Kidney (tissue), 14 donors: ENCODE measurements around the gene MTR. TPM values are rescaled to one million over a fixed set of nuclear protein-coding genes. Genes with fewer than 3 reads are reported as not detected.
A peak's percentile ranks its signal among the peaks of the same experiment; 100 is the strongest.

ENCODE experiments used
- DNase-seq, 5 donors: peaks; one replicate each; pipeline ENCODE4 v3.0.0-alpha.2; 2013 to 2020
- FAIRE-seq: peaks from 2 replicates; lab custom pipeline; 2012; peaks lifted over from hg19 to GRCh38; lab: Jason Lieb, UNC
- H3K27ac ChIP-seq, 2 donors: one replicate each; pipeline ENCODE4 v1.7.0; 2013; ENCODE audit warnings: low read depth in 2 of 2, low read length in 2 of 2, inconsistent platforms in 1 of 2
- H3K27me3 ChIP-seq: one replicate; pipeline ENCODE4 v1.7.1; 2013; ENCODE audit warnings: low read length, inconsistent platforms; ENCODE audit not compliant: control insufficient read depth, insufficient read depth
- H3K36me3 ChIP-seq, 3 donors: one replicate each; pipeline versions ENCODE4 v1.7.0 to v1.7.1; 2013; ENCODE audit warnings: low read length in 3 of 3, control low read depth in 1 of 3, inconsistent platforms in 1 of 3; ENCODE audit not compliant: insufficient read depth in 3 of 3, control insufficient read depth in 2 of 3
- H3K4me1 ChIP-seq, 3 donors: one replicate each; pipeline versions ENCODE4 v1.7.0 to v1.7.1; 2013; ENCODE audit warnings: low read length in 3 of 3, inconsistent platforms in 1 of 3, low read depth in 1 of 3; ENCODE audit not compliant: control insufficient read depth in 2 of 3, insufficient read depth in 2 of 3
- H3K4me3 ChIP-seq, 3 donors: one replicate each; pipeline versions ENCODE4 v1.7.0 to v1.8.1; 2013; ENCODE audit warnings: low read length in 3 of 3, control low read depth in 1 of 3, inconsistent platforms in 1 of 3
- H3K9ac ChIP-seq, 3 donors: one replicate each; pipeline versions ENCODE4 v1.7.0 to v1.7.1; 2013; ENCODE audit warnings: low read length in 3 of 3, control low read depth in 1 of 3, inconsistent platforms in 1 of 3
- H3K9me3 ChIP-seq, 3 donors: one replicate each; pipeline versions ENCODE4 v1.7.0 to v1.7.1; 2013; ENCODE audit warnings: low read length in 3 of 3, control low read depth in 1 of 3, inconsistent platforms in 1 of 3; ENCODE audit not compliant: control insufficient read depth in 2 of 3, insufficient read depth in 1 of 3
- CTCF ChIP-seq: IDR thresholded peaks from 3 replicates; pipeline ENCODE4 v1.5.1; 2012; ENCODE audit warnings: mild to moderate bottlenecking, moderate library complexity, borderline replicate concordance; ENCODE audit not compliant: insufficient read depth; ENCODE audit errors: extremely low read depth
- intact Hi-C: fragments of 100-400 bp; cut with DNase I; formaldehyde crosslinking; loops from one replicate; pipeline ENCODE4 v1.11.1; 2022
- polyA plus RNA-seq: library from polyadenylated mRNA; stranded (reverse); fragments of 350-450 nt; fragmentation: Illumina TruSeq; extraction: RNeasy Lipid Tissue Mini Kit (QIAGEN cat#74804); gene quantifications from one replicate; pipeline ENCODE4 v1.2.3, GENCODE V29; 2014; ENCODE audit warnings: low read depth, low replicate concordance; ENCODE audit not compliant: insufficient read depth
- total RNA-seq: library from RNA; stranded (reverse); fragmentation: NEBNext Ultra II Directional; extraction: Animal tissue kit (Norgen Biotek cat#: 25700); gene quantifications from one replicate; pipeline ENCODE4 v1.2.1, GENCODE V29; 2021
- donor health status: control.
- donor health status: control.
- donor health status: control.
- donor health status: control.
- donor health status: control.
- donor health status: DM: yes; HTN: yes; CAD: no.
- donor health status: Normal renal cell carcinoma (clear cell type).

Gene MTR
- total and polyA plus RNA-seq, 2 donors from 2014 or later = 7.6 to 61.0 TPM

- Histone ChIP-seq H3K9me3 (no peaks in the 10 kb centered on the region), H3K4me1 (peaks cover 0 to 3% (median 0%) of the 10 kb centered on the region in 3 donors), H3K36me3 (peaks cover 0 to 35% (median 17%) of the 10 kb centered on the region in 3 donors), H3K27me3 (no peaks in the 10 kb centered on the region), H3K9ac (no peak overlapping the region), H3K4me3 (no peak overlapping the region), H3K27ac (no peak overlapping the region)
- intact Hi-C loops = no loop called here
- no peak for DNase-seq
- FAIRE-seq = no peak
- no peak for TF ChIP-seq CTCF
Observed at GRCh38 chr1:236877661-236878060, 82.6 kb downstream of the MTR start.

GRCh38 chr1:236880209-236880608 lies 85.1 kb downstream of the MTR start:
- intact Hi-C loops = no loop called here
- Histone ChIP-seq H3K4me3 (no peak overlapping the region), H3K27ac (no peak overlapping the region), H3K9me3 (no peaks in the 10 kb centered on the region), H3K36me3 (peaks cover 0 to 34% (median 22%) of the 10 kb centered on the region in 3 donors), H3K9ac (no peak overlapping the region), H3K4me1 (peaks cover 0 to 3% (median 0%) of the 10 kb centered on the region in 3 donors), H3K27me3 (no peaks in the 10 kb centered on the region)
- no peak for TF ChIP-seq CTCF
- FAIRE-seq (no peak), DNase-seq (peak in 1 of 5 donors; percentile 9)

- intact Hi-C loops = no loop called here
- peaks cover 0 to 3% (median 0%) of the 10 kb centered on the region in 3 donors for H3K4me1 ChIP-seq
- H3K9ac ChIP-seq = no peak overlapping the region
- H3K27ac ChIP-seq = no peak overlapping the region
- no peak for FAIRE-seq
- H3K27me3 ChIP-seq = no peaks in the 10 kb centered on the region
- DNase-seq = no peak
- no peak overlapping the region for H3K4me3 ChIP-seq
- TF ChIP-seq CTCF = no peak
- peaks cover 0 to 39% (median 34%) of the 10 kb centered on the region in 3 donors for H3K36me3 ChIP-seq
- H3K9me3 ChIP-seq = no peaks in the 10 kb centered on the region
Observed at GRCh38 chr1:236882678-236883077, 87.6 kb downstream of the MTR start.

- Histone ChIP-seq H3K9me3 (no peaks in the 10 kb centered on the region), H3K9ac (no peak overlapping the region), H3K4me3 (no peak overlapping the region), H3K36me3 (peaks cover 0 to 66% (median 51%) of the 10 kb centered on the region in 3 donors), H3K27ac (no peak overlapping the region), H3K4me1 (no peaks in the 10 kb centered on the region), H3K27me3 (no peaks in the 10 kb centered on the region)
- DNase-seq (no peak), FAIRE-seq (no peak)
- intact Hi-C loops = no loop called here
- TF ChIP-seq CTCF = no peak
Observed at GRCh38 chr1:236886199-236886598, 91.1 kb downstream of the MTR start.
